ENCODE data around the gene PEAK3. TPM values are rescaled to one million over a fixed set of nuclear protein-coding genes. Genes with fewer than 3 reads are reported as not detected.

The PEAK3 gene
- total and polyA plus RNA-seq, 9 of the 15 experiments (the other 6 are each of a cell fraction or from before 2014, with no cell fraction given): 0.07 to 0.40 TPM; not detected in 7

DNA sequence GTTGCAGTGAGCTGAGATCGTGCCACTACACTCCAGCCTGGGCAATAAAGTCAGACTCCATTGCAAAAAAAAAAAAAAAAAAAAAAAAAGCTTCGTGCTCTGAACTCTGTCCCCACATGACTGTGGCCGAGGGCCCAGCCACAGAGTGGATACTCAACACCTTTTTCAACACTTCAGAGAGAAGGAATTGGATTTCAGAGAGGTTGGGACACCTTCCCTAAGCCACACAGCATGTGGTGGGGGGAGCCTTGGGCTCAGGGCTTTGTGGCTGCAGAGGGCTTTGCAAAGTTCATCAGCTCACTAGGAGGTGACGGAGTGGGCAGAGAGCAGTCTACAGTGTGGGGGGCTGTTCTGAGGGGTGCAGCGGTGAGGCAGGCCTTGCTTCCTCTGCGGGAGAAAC lies 36.9 kb upstream of the PEAK3 start:
- H3K9me3 ChIP-seq (replicated peaks; ENCODE audit: control insufficient read depth, insufficient read depth, low read depth, low read length): peaks cover 12% of the 10 kb centered on the region
- CTCF ChIA-PET (ENCODE audit: low intra/inter-chr PET ratio): no interaction called here
- no TSS peak for BruUV-seq (replicated peaks)
- no peak overlapping the region for H3K27ac ChIP-seq (ENCODE audit: extremely low read depth, low read depth, low read length)
- POLR2A ChIA-PET: interaction anchor here (0.7 to 4.2 kb wide), 4 partner anchors 9 to 134 kb away, joined by 3 to 13 read pairs (median 4); partner anchors contain the start of genes LSM7 and SPPL2B
- H4K20me1 ChIP-seq (replicated peaks; ENCODE audit: control insufficient read depth, insufficient read depth, low read length): no peaks in the 10 kb centered on the region
- TF ChIP-seq DPF2 (IDR thresholded peaks at IDR 0.05) (no peak), KDM1A (IDR thresholded peaks at IDR 0.05) (peak; percentile 56 to 63; a peak in 3 of 4 replicates), HDAC2 (IDR thresholded peaks at IDR 0.05) (peak; percentile 41; the same call in 1 of the 2 replicates), GATAD2A (IDR thresholded peaks at IDR 0.05) (no peak), BCOR (IDR thresholded peaks at IDR 0.05) (peak; percentile 95), RBM25 (IDR thresholded peaks at IDR 0.05; ENCODE audit: low read depth, low read length, severe bottlenecking) (peak; percentile 79), KDM2B (CRISPR knock-in tag; IDR thresholded peaks at IDR 0.05) (no peak), CEBPG (CRISPR knock-in tag; IDR thresholded peaks at IDR 0.05) (no peak), CEBPG (tag; conservative IDR thresholded peaks at IDR 0.05 in 1 of 2, IDR thresholded peaks at IDR 0.05 in 1 of 2) (no peak), ZFP36 (IDR thresholded peaks at IDR 0.05; ENCODE audit: low read depth, low read length, partially characterized antibody) (peak; percentile 89), ZNF23 (CRISPR knock-in tag; IDR thresholded peaks at IDR 0.05) (no peak), NFE2L1 (tag; IDR thresholded peaks at IDR 0.05; ENCODE audit: borderline replicate concordance, low read depth) (no peak), BDP1 (IDR thresholded peaks at IDR 0.05; ENCODE audit: insufficient read depth, insufficient read length) (no peak), SMARCA5 (IDR thresholded peaks at IDR 0.05) (peak; percentile 65; the same call in 1 of the 2 replicates), CBX1 (IDR thresholded peaks at IDR 0.05; ENCODE audit: low read depth) (0 out of 2 replicates have a peak, but pooled peaks have one; percentile 28)
- TF ChIP-seq, protein P1, sequence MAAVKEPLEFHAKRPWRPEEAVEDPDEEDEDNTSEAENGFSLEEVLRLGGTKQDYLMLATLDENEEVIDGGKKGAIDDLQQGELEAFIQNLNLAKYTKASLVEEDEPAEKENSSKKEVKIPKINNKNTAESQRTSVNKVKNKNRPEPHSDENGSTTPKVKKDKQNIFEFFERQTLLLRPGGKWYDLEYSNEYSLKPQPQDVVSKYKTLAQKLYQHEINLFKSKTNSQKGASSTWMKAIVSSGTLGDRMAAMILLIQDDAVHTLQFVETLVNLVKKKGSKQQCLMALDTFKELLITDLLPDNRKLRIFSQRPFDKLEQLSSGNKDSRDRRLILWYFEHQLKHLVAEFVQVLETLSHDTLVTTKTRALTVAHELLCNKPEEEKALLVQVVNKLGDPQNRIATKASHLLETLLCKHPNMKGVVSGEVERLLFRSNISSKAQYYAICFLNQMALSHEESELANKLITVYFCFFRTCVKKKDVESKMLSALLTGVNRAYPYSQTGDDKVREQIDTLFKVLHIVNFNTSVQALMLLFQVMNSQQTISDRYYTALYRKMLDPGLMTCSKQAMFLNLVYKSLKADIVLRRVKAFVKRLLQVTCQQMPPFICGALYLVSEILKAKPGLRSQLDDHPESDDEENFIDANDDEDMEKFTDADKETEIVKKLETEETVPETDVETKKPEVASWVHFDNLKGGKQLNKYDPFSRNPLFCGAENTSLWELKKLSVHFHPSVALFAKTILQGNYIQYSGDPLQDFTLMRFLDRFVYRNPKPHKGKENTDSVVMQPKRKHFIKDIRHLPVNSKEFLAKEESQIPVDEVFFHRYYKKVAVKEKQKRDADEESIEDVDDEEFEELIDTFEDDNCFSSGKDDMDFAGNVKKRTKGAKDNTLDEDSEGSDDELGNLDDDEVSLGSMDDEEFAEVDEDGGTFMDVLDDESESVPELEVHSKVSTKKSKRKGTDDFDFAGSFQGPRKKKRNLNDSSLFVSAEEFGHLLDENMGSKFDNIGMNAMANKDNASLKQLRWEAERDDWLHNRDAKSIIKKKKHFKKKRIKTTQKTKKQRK (IDR thresholded peaks at IDR 0.05; ENCODE audit: borderline replicate concordance, low read depth, low read length): no peak
- FAIRE-seq: no peak
- H3K79me2 ChIP-seq (ENCODE audit: control insufficient read depth, insufficient read depth, low read length): no peaks in the 10 kb centered on the region
- H3K36me3 ChIP-seq (ENCODE audit: control insufficient read depth, insufficient read depth, low read length): peaks cover 22% of the 10 kb centered on the region; the same call in 1 of the 3 replicates
- H2AFZ ChIP-seq (ENCODE audit: low read depth, low read length): no peak overlapping the region
- H3K9me1 ChIP-seq (ENCODE audit: control insufficient read depth, insufficient read depth, low read length): no peaks in the 10 kb centered on the region
- DNase-seq (ENCODE audit: extremely low read depth in 1 of 4, low spot score in 3 of 4): no peak
- H3K27me3 ChIP-seq (ENCODE audit: control insufficient read depth in 2 of 2, insufficient read depth in 2 of 2, low read length in 2 of 2): no peaks in the 10 kb centered on the region
- WGBS (ENCODE audit: insufficient coverage, low coverage, missing lambda C conversion rate): 50% methylated on average over 2 of the region's 6 CpGs
- intact Hi-C loops (cut with micrococcal nuclease): loop anchor here (5.0 kb wide), 1 partner anchor 42 kb away; no protein-coding TSS in a partner anchor
- in situ Hi-C loops (cut with MboI): loop anchor here (5.0 to 10.0 kb wide), 2 partner anchors 84 to 162 kb away; partner anchors contain the start of genes PLEKHJ1 and SF3A2
- no peak overlapping the region for H3K4me3 ChIP-seq
- ATAC-seq: no peak
- H3K4me1 ChIP-seq (replicated peaks in 1 of 2; ENCODE audit: control insufficient read depth in 2 of 2, insufficient read depth in 2 of 2, low read length in 2 of 2): peaks cover 3 to 36% of the 10 kb centered on the region in 2 experiments; a peak in 3 of 5 replicates
- H3K9ac ChIP-seq (ENCODE audit: insufficient read depth in 1 of 2, low read depth in 2 of 2, low read length in 2 of 2): 0 out of 4 replicates have a peak overlapping the region, but pooled peaks of 1 of the 2 experiments have one; percentile 0
- no peak overlapping the region for H3K4me2 ChIP-seq (ENCODE audit: insufficient read depth, low read length)
